ENCODE results near the gene PSEN1. TPM values are rescaled to one million over a fixed set of nuclear protein-coding genes. Genes with fewer than 3 reads are reported as not detected.

Gene PSEN1
- total and polyA plus RNA-seq, 2 of the 8 experiments (the other 6 are each of a cell fraction or from before 2014, with no cell fraction given): 10.1 to 38.7 TPM

DNA sequence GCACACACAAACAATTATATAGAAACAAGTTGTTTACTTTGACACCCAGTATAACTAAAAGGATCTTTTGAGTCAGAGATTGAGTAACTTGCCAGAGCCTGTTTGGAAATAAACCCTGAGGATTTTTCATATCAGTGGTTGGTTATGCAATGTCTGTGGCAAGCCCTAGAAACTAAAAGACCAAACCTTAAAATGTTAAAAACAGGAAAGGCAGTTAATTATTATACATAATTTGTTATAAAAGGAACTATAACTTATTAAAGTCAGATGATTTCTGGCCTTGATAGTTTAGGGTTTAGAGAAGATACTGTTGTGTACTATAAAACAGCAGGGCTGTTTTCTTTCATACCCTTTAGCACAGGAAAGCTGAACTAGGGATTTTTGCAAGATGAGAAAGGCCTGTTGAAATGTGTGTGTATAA is 44.1 kb downstream of the PSEN1 start:
- FAIRE-seq (no peak), DNase-seq (ENCODE audit: low read depth in 1 of 2, low spot score in 2 of 2) (no peak)
- no peak overlapping the region for H3K56ac ChIP-seq (replicated peaks; ENCODE audit: insufficient read length, low read depth, low read length)
- H3K4ac ChIP-seq (replicated peaks; ENCODE audit: insufficient read length, low read depth, low read length): no peak overlapping the region
- ChIA-PET CTCF (ENCODE audit: partially characterized antibody) (no interaction called here), POLR2A (ENCODE audit: partially characterized antibody) (no interaction called here)
- H3K9me3 ChIP-seq (ENCODE audit: insufficient read depth in 2 of 2, low read depth in 1 of 2, low read length in 1 of 2): no peaks in the 10 kb centered on the region; a peak in 1 of 4 replicates
- no peak overlapping the region for H3K23ac ChIP-seq (ENCODE audit: insufficient read length)
- no peak overlapping the region for H2BK12ac ChIP-seq (ENCODE audit: low read depth, low read length)
- no peak overlapping the region for H2BK120ac ChIP-seq (replicated peaks; ENCODE audit: low read depth, low read length)
- H3K79me2 ChIP-seq (ENCODE audit: control insufficient read depth in 1 of 2, insufficient read depth in 2 of 2, low read length in 2 of 2): no peaks in the 10 kb centered on the region
- H3K14ac ChIP-seq (ENCODE audit: insufficient read length): no peak overlapping the region
- no peaks in the 10 kb centered on the region for H3K79me1 ChIP-seq (ENCODE audit: low read depth, low read length)
- no peak overlapping the region for H2AK5ac ChIP-seq (ENCODE audit: low read depth, low read length)
- no peak overlapping the region for H3K27ac ChIP-seq (ENCODE audit: low read depth, low read length)
- H3K27me3 ChIP-seq (replicated peaks in 1 of 4; ENCODE audit: control insufficient read depth in 3 of 4, extremely low read depth in 1 of 4, insufficient read depth in 3 of 4, low read length in 3 of 4): no peaks in the 10 kb centered on the region
- no peak overlapping the region for H4K91ac ChIP-seq (replicated peaks; ENCODE audit: insufficient read length, low read length)
- no peak for TF ChIP-seq TCF12 (IDR thresholded peaks at IDR 0.05; ENCODE audit: low read depth, low read length)
- no peak for TF ChIP-seq POU5F1 (IDR thresholded peaks at IDR 0.05; ENCODE audit: low read depth, low read length)
- TF ChIP-seq EZH2 (IDR thresholded peaks at IDR 0.05; ENCODE audit: low read depth, low read length, severe bottlenecking): no peak
- no peak for TF ChIP-seq CHD1 (IDR thresholded peaks at IDR 0.05; ENCODE audit: low read depth, low read length)
- no peak for TF ChIP-seq BRCA1 (IDR thresholded peaks at IDR 0.05; ENCODE audit: low read depth, low read length)
- no peak for TF ChIP-seq RXRA (IDR thresholded peaks at IDR 0.05; ENCODE audit: insufficient read depth, low read depth, low read length)
- TF ChIP-seq KDM4A (IDR thresholded peaks at IDR 0.05; ENCODE audit: low read depth, low read length, severe bottlenecking): no peak
- TF ChIP-seq ZNF274 (IDR thresholded peaks at IDR 0.05; ENCODE audit: borderline replicate concordance, extremely low read depth, low read length): no peak
- no peak for TF ChIP-seq TAF1 (IDR thresholded peaks at IDR 0.05; ENCODE audit: low read depth, low read length)
- TF ChIP-seq POLR2AphosphoS5 (IDR thresholded peaks at IDR 0.05; ENCODE audit: low read depth, low read length): no peak
- no peak for TF ChIP-seq SP4 (IDR thresholded peaks at IDR 0.05; ENCODE audit: low read length)
- no peak for TF ChIP-seq CBX8 (IDR thresholded peaks at IDR 0.05; ENCODE audit: borderline replicate concordance, low read depth, low read length)
- no peak for TF ChIP-seq GTF2F1 (IDR thresholded peaks at IDR 0.05; ENCODE audit: borderline replicate concordance, low read depth, low read length)
- TF ChIP-seq JUND (IDR thresholded peaks at IDR 0.05; ENCODE audit: low read length): no peak
- TF ChIP-seq RNF2 (IDR thresholded peaks at IDR 0.05; ENCODE audit: borderline replicate concordance, low read depth, low read length, missing control alignments, poor library complexity, severe bottlenecking): no peak
- TF ChIP-seq MAFK (IDR thresholded peaks at IDR 0.05; ENCODE audit: low read depth, low read length): no peak
- TF ChIP-seq CBX5 (IDR thresholded peaks at IDR 0.05; ENCODE audit: low read depth, low read length): no peak
- H3K36me3 ChIP-seq (ENCODE audit: control insufficient read depth in 2 of 4, insufficient read depth in 4 of 4, low read length in 3 of 4): peaks cover 0 to 13% (median 1%) of the 10 kb centered on the region in 4 experiments; a peak in 2 of 8 replicates
- no peaks in the 10 kb centered on the region for H3K23me2 ChIP-seq (ENCODE audit: low read depth, low read length)
- no peak overlapping the region for H3K4me3 ChIP-seq (ENCODE audit: extremely low read depth in 1 of 4, insufficient read depth in 2 of 4, low read depth in 3 of 4, low read length in 4 of 4)
- H4K20me1 ChIP-seq (replicated peaks in 1 of 2; ENCODE audit: control insufficient read depth in 1 of 2, insufficient read depth in 2 of 2, low read length in 2 of 2): no peaks in the 10 kb centered on the region
- no peak overlapping the region for H3K4me2 ChIP-seq (ENCODE audit: insufficient read depth in 1 of 2, low read depth in 2 of 2, low read length in 2 of 2)
- no peak overlapping the region for H2BK20ac ChIP-seq (ENCODE audit: low read length)
- H2BK15ac ChIP-seq (ENCODE audit: low read length): no peak overlapping the region
- H2BK5ac ChIP-seq (ENCODE audit: low read depth, low read length): no peak overlapping the region
- no peak overlapping the region for H4K5ac ChIP-seq (ENCODE audit: insufficient read length, low read depth, low read length)
- H2AFZ ChIP-seq (ENCODE audit: low read length): no peak overlapping the region
- H4K8ac ChIP-seq (ENCODE audit: extremely low read depth, insufficient read depth, low read length): no peak overlapping the region
- H3K9ac ChIP-seq (replicated peaks in 1 of 4; ENCODE audit: extremely low read depth in 1 of 4, low read depth in 3 of 4, low read length in 3 of 4): no peak overlapping the region
- H3K18ac ChIP-seq (ENCODE audit: extremely low read depth, low read length): no peak overlapping the region
- peaks cover 0 to 2% (median 0%) of the 10 kb centered on the region in 4 experiments; a peak in 2 of 7 replicates for H3K4me1 ChIP-seq (replicated peaks in 1 of 4; ENCODE audit: control insufficient read depth in 3 of 4, insufficient read depth in 4 of 4, low read length in 3 of 4)

Data from H1 (cell line).